ENCODE measurements around the gene PARP16.

GRCh38 chr15:65221697-65222096 lies 65.0 kb downstream of the PARP16 start:
- TF ChIP-seq POLR2AphosphoS5 (IDR thresholded peaks at IDR 0.05; ENCODE audit: low read depth, low read length) (no peak), POLR2A (IDR thresholded peaks at IDR 0.05; ENCODE audit: low read depth, low read length) (no peak)
